Glomerular endothelial cell (primary cell): ENCODE measurements around the gene RNF150. TPM values are rescaled to one million over a fixed set of nuclear protein-coding genes. Genes with fewer than 3 reads are reported as not detected.

Source experiments
- DNase-seq: peaks from one replicate; pipeline ENCODE4 v3.0.0-alpha.2; 2011; ENCODE audit warnings: low read depth, low spot score; ENCODE audit errors: extremely low read depth
- total RNA-seq: library from RNA; depleted of rRNA; stranded (reverse); fragments of >200 nt; gene quantifications from 2 replicates; pipeline ENCODE4 v1.2.3, GENCODE V29; 2015

The RNF150 gene
- total RNA-seq, 1 donor from 2014 or later, result 0.93 TPM

- no peak for DNase-seq
Measured at GRCh38 chr4:140870427-140870826, 262.8 kb downstream of the RNF150 start.

- DNase-seq, result no peak
Measured at GRCh38 chr4:140869446-140869845, 263.8 kb downstream of the RNF150 start.

- no peak for DNase-seq
Measured at GRCh38 chr4:140867356-140867755, 265.9 kb downstream of the RNF150 start.

GRCh38 chr4:140866492-140867005 lies 266.7 kb downstream of the RNF150 start:
- no peak for DNase-seq

- DNase-seq, result no peak
Measured at GRCh38 chr4:140865253-140866217, 267.7 kb downstream of the RNF150 start.

GRCh38 chr4:140863197-140863596 lies 270.1 kb downstream of the RNF150 start:
- DNase-seq, result no peak

- DNase-seq, result no peak
Measured at GRCh38 chr4:140862177-140862442, 271.2 kb downstream of the RNF150 start.

- peak; percentile 73 for DNase-seq
Measured at GRCh38 chr4:140861359-140862176, 271.7 kb downstream of the RNF150 start.

- DNase-seq, result no peak
Measured at GRCh38 chr4:140858897-140859296, 274.4 kb downstream of the RNF150 start.

- no peak for DNase-seq
Measured at GRCh38 chr4:140857111-140857510, 276.2 kb downstream of the RNF150 start.

- no peak for DNase-seq
Measured at GRCh38 chr4:140856621-140857062, 276.6 kb downstream of the RNF150 start.

GRCh38 chr4:140854168-140854567 lies 279.1 kb downstream of the RNF150 start:
- no peak for DNase-seq

GRCh38 chr4:140851804-140852203 lies 281.5 kb downstream of the RNF150 start:
- DNase-seq, result no peak

GRCh38 chr4:140851032-140851636 lies 282.1 kb downstream of the RNF150 start:
- peak; percentile 47 for DNase-seq

- no peak for DNase-seq
Measured at GRCh38 chr4:140849526-140849925, 283.7 kb downstream of the RNF150 start.

GRCh38 chr4:140846736-140847135 lies 286.5 kb downstream of the RNF150 start:
- DNase-seq, result no peak

- no peak for DNase-seq
Measured at GRCh38 chr4:140844061-140844460, 289.2 kb downstream of the RNF150 start.

GRCh38 chr4:140841186-140841585 lies 292.1 kb downstream of the RNF150 start:
- DNase-seq, result no peak

GRCh38 chr4:140839888-140840790 lies 293.1 kb downstream of the RNF150 start:
- no peak for DNase-seq

GRCh38 chr4:140839406-140839805 lies 293.9 kb downstream of the RNF150 start:
- DNase-seq, result no peak
